Hepatocyte (in vitro differentiated cells): ENCODE data around the gene NHSL1. TPM values are rescaled to one million over a fixed set of nuclear protein-coding genes. Genes with fewer than 3 reads are reported as not detected.
A peak's percentile ranks its signal among the peaks of the same experiment; 100 is the strongest.

Experiments used
- DNase-seq: peaks from one replicate; pipeline ENCODE4 v3.0.0-alpha.2; 2016; ENCODE audit warnings: low spot score
- H2AFZ ChIP-seq: fragments of 200-600 bp; sonication (generic); 2 replicates; pipeline ENCODE4 v1.6.0; 2016; ENCODE audit warnings: antibody characterized with exemption, mild to moderate bottlenecking
- H3K27ac ChIP-seq: fragments of 200-600 bp; sonication (generic); 2 replicates; pipeline ENCODE4 v1.5.1; 2016; ENCODE audit warnings: mild to moderate bottlenecking
- H3K27me3 ChIP-seq: fragments of 200-600 bp; sonication (generic); 2 replicates; pipeline ENCODE4 v1.6.1; 2016
- H3K36me3 ChIP-seq: fragments of 200-600 bp; sonication (generic); replicated peaks from 2 replicates; pipeline ENCODE4 v1.5.1; 2016; ENCODE audit warnings: low read depth; ENCODE audit not compliant: insufficient read depth
- H3K4me1 ChIP-seq: fragments of 200-600 bp; sonication (generic); 2 replicates; pipeline ENCODE4 v1.5.1; 2016; ENCODE audit warnings: mild to moderate bottlenecking, moderate library complexity; ENCODE audit not compliant: insufficient read depth
- H3K4me2 ChIP-seq: fragments of 200-600 bp; sonication (generic); 2 replicates; pipeline ENCODE4 v1.6.0; 2016
- H3K4me3 ChIP-seq: fragments of 200-600 bp; sonication (generic); 2 replicates; pipeline ENCODE4 v1.5.1; 2016; ENCODE audit warnings: mild to moderate bottlenecking
- H3K79me2 ChIP-seq: fragments of 200-600 bp; sonication (generic); 2 replicates; pipeline ENCODE4 v1.6.0; 2017; ENCODE audit warnings: mild to moderate bottlenecking
- H3K9me2 ChIP-seq: fragments of 200-600 bp; sonication (generic); replicated peaks from 2 replicates; pipeline ENCODE4 v1.6.0; 2017; ENCODE audit warnings: mild to moderate bottlenecking; ENCODE audit not compliant: insufficient read depth
- H3K9me3 ChIP-seq: fragments of 200-600 bp; sonication (generic); 2 replicates; pipeline ENCODE4 v1.5.1; 2016; ENCODE audit warnings: low read depth, mild to moderate bottlenecking
- H4K20me1 ChIP-seq: fragments of 200-600 bp; sonication (generic); 2 replicates; pipeline ENCODE4 v1.6.0; 2016; ENCODE audit warnings: mild to moderate bottlenecking; ENCODE audit not compliant: insufficient read depth, poor library complexity, severe bottlenecking
- EZH2 ChIP-seq: fragments of 200-600 bp; sonication (generic); IDR thresholded peaks from 2 replicates; pipeline ENCODE4 v1.6.1; 2016; ENCODE audit warnings: antibody characterized with exemption, mild to moderate bottlenecking, borderline replicate concordance
- EZH2phosphoT487 ChIP-seq: fragments of 200-600 bp; sonication (generic); IDR thresholded peaks from one replicate; pipeline ENCODE4 v1.6.1; 2018; ENCODE audit warnings: antibody characterized with exemption, mild to moderate bottlenecking, low read depth, moderate library complexity; ENCODE audit not compliant: unreplicated experiment, severe bottlenecking
- WGBS: methylation state at CpG from one replicate; pipeline ENCODE4 v1.1.6; 2016; ENCODE audit warnings: low lambda C conversion rate; ENCODE audit errors: missing lambda C conversion rate; 5-methylcytosine and 5-hydroxymethylcytosine counted together
- polyA plus RNA-seq: library from polyadenylated mRNA; unstranded; fragments of >200 nt; fragmentation: Nextera tagmentation; extraction: Ambion mirVana; gene quantifications from 2 replicates; pipeline ENCODE4 v1.2.1, GENCODE V29; 2016
- total RNA-seq: library from RNA; depleted of rRNA; stranded (reverse); fragments of >200 nt; gene quantifications from 2 replicates; pipeline ENCODE4 v1.2.3, GENCODE V29; 2014
- TF ChIP-seq, protein P1 (sequence below): fragments of 200-600 bp; sonication (generic); IDR thresholded peaks from 2 replicates; pipeline ENCODE4 v1.5.1; 2016; ENCODE audit warnings: antibody characterized with exemption, mild to moderate bottlenecking; ENCODE audit not compliant: poor library complexity

NHSL1 gene
- total and polyA plus RNA-seq, 2 experiments from 2014 or later, result 39.0 to 58.0 TPM

GRCh38 chr6:138531387-138531786 is 32.1 kb upstream of the NHSL1 start:
- Histone ChIP-seq H2AFZ (no peak overlapping the region), H3K36me3 (no peaks in the 10 kb centered on the region), H3K9me2 (no peaks in the 10 kb centered on the region), H3K4me1 (peaks cover 20% of the 10 kb centered on the region), H3K79me2 (peaks cover 82% of the 10 kb centered on the region), H3K27me3 (no peaks in the 10 kb centered on the region), H4K20me1 (no peaks in the 10 kb centered on the region), H3K27ac (no peak overlapping the region), H3K9me3 (no peaks in the 10 kb centered on the region), H3K4me2 (no peak overlapping the region), H3K4me3 (no peak overlapping the region)
- no peak for DNase-seq
- 98% methylated on average over 2 of the region's 2 CpGs for WGBS
- no peak for TF ChIP-seq EZH2
- TF ChIP-seq, protein P1, sequence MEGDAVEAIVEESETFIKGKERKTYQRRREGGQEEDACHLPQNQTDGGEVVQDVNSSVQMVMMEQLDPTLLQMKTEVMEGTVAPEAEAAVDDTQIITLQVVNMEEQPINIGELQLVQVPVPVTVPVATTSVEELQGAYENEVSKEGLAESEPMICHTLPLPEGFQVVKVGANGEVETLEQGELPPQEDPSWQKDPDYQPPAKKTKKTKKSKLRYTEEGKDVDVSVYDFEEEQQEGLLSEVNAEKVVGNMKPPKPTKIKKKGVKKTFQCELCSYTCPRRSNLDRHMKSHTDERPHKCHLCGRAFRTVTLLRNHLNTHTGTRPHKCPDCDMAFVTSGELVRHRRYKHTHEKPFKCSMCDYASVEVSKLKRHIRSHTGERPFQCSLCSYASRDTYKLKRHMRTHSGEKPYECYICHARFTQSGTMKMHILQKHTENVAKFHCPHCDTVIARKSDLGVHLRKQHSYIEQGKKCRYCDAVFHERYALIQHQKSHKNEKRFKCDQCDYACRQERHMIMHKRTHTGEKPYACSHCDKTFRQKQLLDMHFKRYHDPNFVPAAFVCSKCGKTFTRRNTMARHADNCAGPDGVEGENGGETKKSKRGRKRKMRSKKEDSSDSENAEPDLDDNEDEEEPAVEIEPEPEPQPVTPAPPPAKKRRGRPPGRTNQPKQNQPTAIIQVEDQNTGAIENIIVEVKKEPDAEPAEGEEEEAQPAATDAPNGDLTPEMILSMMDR, result no peak
- no peak for TF ChIP-seq EZH2phosphoT487

- Histone ChIP-seq H3K4me1 (peaks cover 12% of the 10 kb centered on the region), H4K20me1 (no peaks in the 10 kb centered on the region), H3K27me3 (no peaks in the 10 kb centered on the region), H3K27ac (no peak overlapping the region), H3K79me2 (peaks cover 90% of the 10 kb centered on the region), H3K9me2 (no peaks in the 10 kb centered on the region), H3K4me2 (no peak overlapping the region), H3K36me3 (no peaks in the 10 kb centered on the region), H3K4me3 (no peak overlapping the region), H2AFZ (no peak overlapping the region), H3K9me3 (no peaks in the 10 kb centered on the region)
- 78% methylated on average over 3 of the region's 3 CpGs for whole genome bisulfite sequencing
- TF ChIP-seq, protein P1, result peak; percentile 7
- no peak for TF ChIP-seq EZH2phosphoT487
- no peak for DNase-seq
These were observed 30.2 kb upstream of the NHSL1 start for GRCh38 chr6:138529478-138529877.

GRCh38 chr6:138528956-138529355 is 29.7 kb upstream of the NHSL1 start:
- peaks cover 12% of the 10 kb centered on the region for H3K4me1 ChIP-seq
- peaks cover 90% of the 10 kb centered on the region for H3K79me2 ChIP-seq
- no peak overlapping the region for H3K4me3 ChIP-seq
- H2AFZ ChIP-seq, result no peak overlapping the region
- 88% methylated on average over 2 of the region's 2 CpGs for WGBS
- no peaks in the 10 kb centered on the region for H3K9me2 ChIP-seq
- no peaks in the 10 kb centered on the region for H3K27me3 ChIP-seq
- no peaks in the 10 kb centered on the region for H4K20me1 ChIP-seq
- H3K27ac ChIP-seq, result no peak overlapping the region
- DNase-seq, result no peak
- no peaks in the 10 kb centered on the region for H3K9me3 ChIP-seq
- no peaks in the 10 kb centered on the region for H3K36me3 ChIP-seq
- TF ChIP-seq EZH2phosphoT487 (no peak), EZH2 (no peak)
- TF ChIP-seq, protein P1, result no peak
- no peak overlapping the region for H3K4me2 ChIP-seq

DNA sequence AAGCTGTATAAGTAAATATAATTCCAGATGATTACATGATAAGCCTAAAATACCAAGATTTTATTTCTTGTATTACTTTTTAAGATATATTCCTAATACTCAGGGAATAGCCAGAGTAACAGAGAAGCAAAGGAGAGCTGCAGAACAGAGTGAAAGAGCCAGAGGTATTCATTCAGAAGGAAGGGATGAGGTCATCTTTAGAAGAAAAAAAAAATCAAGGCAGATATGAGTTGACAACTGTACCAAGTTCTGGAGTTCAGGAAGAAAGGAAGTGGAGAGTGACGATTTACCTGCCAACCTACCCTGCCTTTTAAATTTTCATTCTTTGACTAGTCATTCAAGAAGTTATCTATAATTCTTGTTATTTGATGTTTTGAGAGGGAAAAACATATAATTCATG is 28.8 kb upstream of the NHSL1 start:
- TF ChIP-seq EZH2phosphoT487 (no peak), EZH2 (no peak)
- TF ChIP-seq, protein P1, result no peak
- H2AFZ ChIP-seq, result no peak overlapping the region
- 68% methylated on average over 1 of the region's 1 CpG for WGBS
- H3K9me2 ChIP-seq, result no peaks in the 10 kb centered on the region
- DNase-seq, result no peak
- peaks cover 12% of the 10 kb centered on the region for H3K4me1 ChIP-seq
- no peaks in the 10 kb centered on the region for H3K27me3 ChIP-seq
- H3K4me2 ChIP-seq, result peak overlapping the region; percentile 64
- no peaks in the 10 kb centered on the region for H3K36me3 ChIP-seq
- peaks cover 87% of the 10 kb centered on the region for H3K79me2 ChIP-seq
- H4K20me1 ChIP-seq, result no peaks in the 10 kb centered on the region
- no peak overlapping the region for H3K27ac ChIP-seq
- H3K4me3 ChIP-seq, result no peak overlapping the region
- no peaks in the 10 kb centered on the region for H3K9me3 ChIP-seq
